ENCODE measurements around the gene SHISA7.

The SHISA7 gene

DNA sequence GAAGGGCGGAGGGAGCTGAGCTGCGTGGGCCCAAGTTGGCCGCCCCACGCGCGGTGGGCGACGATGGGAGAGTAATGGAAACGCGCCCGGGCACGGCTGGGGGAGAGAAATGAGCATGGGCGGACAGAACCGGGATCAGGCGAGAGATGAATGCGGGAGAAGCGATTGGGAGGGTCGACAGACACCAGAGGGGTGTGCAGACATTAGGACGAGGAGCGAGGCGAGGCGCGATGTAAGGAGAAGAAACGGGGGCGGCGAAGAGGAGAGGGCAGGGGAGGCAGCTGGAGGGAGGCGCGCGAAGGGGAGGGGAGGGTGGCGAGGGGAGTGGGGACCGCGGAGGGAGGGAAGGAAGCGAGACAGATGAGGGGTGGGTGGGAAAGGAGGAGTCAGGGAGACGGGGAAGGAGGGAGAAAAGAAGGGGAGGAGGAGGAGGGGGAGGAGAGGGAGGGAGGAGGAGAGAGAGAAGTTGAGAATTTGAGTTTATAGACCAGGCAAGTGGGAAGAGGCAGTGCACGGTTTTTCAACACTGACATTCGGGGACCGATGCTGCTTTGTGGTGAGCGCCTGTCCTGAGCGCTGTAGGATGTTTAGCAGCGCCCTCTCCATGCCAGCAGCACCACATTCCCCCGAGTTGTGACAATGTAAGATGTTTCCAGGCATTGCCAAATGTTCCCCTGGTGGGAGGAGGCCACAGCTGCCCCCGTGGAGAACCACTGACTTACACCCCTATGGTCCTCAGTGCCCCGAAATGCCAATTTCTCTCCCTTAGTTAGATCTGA, at the start of gene SHISA7:
SHISA7 (minus strand) TSS at position 256 of the 779 bp plus-strand sequence. CDS start 437 bp downstream, outside the sequence.
- DNase-seq, result no peak

DNA sequence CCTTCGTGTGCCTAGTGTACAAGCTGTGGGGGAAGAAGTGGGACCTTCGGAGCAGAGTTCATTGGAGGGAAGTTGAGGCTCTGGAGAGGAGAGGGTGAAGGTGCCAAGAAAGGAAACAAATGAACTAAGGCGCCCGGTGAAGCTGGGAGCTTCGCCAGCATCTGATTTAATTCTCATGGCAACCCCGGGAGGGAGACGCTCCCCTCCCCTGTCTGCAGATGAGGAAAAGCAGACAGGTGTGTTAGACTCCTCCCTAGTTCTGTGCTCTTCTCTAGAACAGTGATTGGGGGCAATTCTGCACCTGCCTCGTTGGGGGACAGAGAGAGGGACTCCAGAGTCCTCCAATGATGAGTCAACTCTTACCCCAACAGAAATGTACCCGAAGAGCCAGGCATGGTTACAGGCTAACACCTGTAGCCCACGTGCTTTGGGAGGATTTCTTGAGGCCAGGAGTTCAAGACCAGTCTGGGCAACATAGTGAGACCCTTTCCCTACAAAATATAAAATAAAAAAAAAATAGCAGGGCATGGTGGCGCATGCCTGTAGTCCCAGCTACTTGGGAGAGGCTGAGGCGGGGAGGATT, 49.4 kb upstream of the SHISA7 start:
- no peak for DNase-seq

DNA sequence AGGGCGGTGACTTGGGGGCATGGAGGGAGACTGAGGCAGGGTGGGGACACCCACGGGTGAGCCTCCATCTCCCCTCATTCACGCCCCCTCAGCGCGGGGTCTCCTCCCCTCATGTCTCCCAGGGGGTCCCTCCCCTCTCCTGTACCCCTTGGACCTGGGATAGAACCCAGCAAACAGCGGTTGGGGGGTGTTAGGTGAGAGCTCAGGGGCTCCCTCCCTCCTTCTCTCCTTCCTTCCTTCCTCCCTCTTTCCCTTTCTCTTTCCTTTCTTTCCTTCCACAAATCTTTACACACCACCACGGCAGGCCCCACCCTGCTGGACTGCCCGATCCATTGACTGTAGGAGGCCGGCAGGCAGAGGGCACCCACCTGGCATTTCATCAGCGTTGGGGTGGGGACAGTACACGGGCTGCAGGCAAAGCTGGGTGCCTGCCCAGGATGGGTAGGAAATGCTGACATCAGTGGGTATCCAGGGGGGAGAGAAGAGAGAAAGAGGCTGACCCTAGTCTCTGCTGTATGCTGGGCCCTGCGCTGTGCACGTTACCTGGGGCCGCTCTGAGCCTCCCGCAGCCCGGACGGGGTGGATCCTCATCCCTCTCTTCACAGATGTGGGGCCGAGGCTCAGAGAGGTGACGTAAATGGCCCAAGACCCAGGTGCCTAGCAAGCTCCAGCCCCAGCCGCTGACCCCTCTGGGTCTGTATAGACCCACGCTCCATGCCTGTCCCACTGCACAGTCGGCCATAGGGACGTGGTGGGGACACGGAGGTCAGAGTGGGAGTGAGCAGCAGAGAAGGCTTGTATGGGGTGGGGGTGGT, 48.7 kb upstream of the SHISA7 start:
- DNase-seq, result no peak

GRCh38 chr19:55490478-55491432, 47.7 kb upstream of the SHISA7 start:
- no peak for DNase-seq

GRCh38 chr19:55489711-55490477, 46.8 kb upstream of the SHISA7 start:
- no peak for DNase-seq

GRCh38 chr19:55488986-55489710, 46.0 kb upstream of the SHISA7 start:
- DNase-seq, result no peak

- DNase-seq, result no peak
Measured at GRCh38 chr19:55487924-55488687, 45.0 kb upstream of the SHISA7 start, which contains the start of gene SSC5D. TSS of gene SSC5D (plus strand) at chr19:55488436. CDS start at chr19:55488590, 154 bp downstream.

DNA sequence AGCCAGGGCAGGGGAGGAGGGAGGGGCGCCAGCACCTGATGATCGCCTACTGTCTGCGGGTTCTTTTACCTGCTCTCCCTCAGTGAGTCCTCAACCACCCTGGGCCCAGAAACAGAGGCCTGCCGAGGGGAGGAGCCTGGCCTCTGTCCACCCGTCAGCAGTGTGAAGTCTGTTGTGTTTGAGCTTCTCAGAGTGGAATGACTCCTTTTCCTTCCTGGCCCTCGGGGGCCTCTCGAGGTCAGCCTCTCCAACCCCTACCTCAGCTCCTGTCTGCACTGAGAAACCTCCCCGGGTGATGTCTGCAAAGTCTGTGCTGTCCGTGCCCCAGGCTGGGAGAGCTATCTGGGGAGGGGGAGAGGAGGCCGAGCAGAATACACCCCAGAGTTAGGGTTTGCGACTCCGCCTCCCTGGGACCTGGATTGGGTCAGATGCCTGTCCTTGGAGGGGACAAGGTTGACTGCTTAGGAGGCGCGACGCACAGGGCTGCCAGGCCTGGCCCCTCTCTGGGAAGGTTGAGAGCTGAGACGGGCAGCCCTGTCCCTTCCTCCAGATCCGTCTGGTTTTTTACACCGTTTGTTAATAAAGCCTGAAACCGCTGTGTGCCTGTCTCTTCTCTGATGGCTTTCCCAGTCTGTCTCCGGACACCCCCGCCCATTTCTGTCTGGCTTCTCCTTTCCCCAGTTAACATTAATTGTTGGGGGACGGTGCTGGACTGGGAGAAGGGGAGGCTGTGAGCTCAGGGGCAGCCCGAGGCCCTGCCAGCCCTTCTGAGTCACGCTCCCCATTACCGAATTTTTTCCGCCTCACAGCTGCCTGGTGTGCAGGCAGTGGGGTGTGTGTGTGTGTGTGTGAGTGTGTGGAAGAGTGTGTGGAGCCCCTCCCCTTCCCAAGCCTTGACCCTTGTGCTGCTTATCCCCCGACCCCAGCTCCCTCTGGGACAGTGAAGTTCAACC, 44.1 kb upstream of the SHISA7 start:
- no peak for DNase-seq

GRCh38 chr19:55486043-55486970, 43.2 kb upstream of the SHISA7 start:
- no peak for DNase-seq

- no peak for DNase-seq
Measured at GRCh38 chr19:55485439-55486011, 42.4 kb upstream of the SHISA7 start.

DNA sequence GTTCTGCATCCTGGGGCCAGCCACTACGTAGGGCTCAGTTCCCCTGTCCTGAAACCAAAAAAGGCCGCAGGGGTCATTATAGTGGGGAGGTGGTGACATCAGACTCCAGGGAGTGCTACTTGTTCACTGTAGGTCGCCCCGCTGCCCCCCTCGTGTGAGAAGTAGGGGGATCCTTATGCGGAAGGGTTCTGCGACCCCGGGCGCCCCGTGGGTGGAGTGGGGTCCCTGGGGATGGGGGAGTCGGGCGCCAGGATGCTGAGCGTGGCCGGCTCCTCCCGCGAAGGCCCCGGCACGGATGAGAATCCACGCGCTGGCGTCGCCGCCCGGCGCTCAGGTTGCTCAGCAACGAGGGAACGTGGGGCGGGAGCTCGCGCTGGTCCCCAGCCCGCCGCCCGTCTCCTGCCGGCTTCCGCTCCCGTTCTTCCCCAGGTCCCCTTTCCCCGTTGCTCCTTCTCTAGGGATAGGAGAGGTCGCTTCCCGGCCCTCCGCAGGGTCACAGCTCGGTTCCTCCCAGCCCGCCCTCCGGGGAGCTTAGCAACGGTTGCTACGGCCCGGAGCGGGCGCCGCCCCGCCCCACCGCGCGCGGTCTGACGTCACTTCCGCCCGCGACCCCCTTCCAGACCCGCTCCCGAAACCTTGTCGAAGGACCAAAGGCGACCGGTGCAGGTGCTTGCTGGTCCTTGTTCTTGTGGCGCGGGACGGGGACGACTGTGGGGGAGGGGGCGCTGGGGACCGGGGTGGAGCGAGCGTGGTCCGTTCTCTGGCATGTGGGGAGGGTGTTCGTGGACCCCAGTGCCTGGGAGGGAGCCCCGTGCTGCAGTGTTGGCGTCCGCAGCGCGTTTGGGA, 41.7 kb upstream of the SHISA7 start, which contains the start of gene NAT14:
NAT14 (plus strand) TSS at position 596 of the 846 bp plus-strand sequence. CDS start 521 bp downstream, outside the sequence.
- peak; percentile 62 for DNase-seq

- no peak for DNase-seq
Measured at GRCh38 chr19:55483706-55484592, 40.8 kb upstream of the SHISA7 start.

DNA sequence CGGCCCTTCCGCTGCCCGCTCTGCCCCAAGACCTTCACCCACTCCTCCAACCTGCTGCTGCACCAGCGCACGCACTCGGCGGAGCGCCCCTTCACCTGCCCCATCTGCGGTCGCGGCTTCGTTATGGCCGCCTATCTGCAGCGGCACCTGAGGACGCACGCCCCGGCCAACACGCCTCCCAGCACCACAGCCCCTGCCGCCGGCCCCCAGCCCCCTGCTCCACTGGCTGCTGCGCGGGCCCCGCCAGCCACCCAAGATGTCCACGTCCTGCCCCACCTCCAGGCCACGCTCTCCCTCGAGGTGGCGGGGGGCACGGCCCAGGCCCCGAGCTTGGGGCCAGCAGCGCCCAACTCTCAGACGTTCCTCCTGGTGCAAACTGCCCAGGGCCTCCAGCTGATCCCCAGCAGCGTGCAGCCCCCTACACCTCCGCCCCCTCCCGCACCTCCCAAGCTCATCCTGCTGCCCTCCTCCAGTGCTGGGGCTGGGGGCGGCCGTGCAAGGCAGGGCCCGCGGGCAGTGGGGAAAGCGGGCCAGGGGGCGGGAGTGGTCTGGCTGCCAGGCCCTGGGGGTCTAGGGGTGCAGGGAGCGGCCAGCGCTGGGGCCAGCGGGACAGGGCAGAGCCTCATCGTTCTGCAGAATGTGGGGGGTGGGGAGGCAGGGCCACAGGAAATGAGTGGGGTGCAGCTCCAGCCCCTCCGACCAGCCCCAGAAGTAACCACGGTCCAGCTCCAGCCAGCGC, 40.0 kb upstream of the SHISA7 start:
- DNase-seq, result no peak
